NB4 (cell line): ENCODE data around the gene HLA-DQA2.
"Not testable (repeated sequence)": the region's sequence is repeated elsewhere in the genome, so short reads cannot be mapped to it uniquely, and the experiment has no call there.

Experiments used
- DNase-seq: peaks from one replicate; pipeline ENCODE4 v3.0.0; 2010; ENCODE audit warnings: low read depth
- H3K4me3 ChIP-seq: one replicate; pipeline ENCODE4 v1.5.1; 2011; ENCODE audit warnings: mild to moderate bottlenecking, low read depth, low read length, moderate library complexity
- MYC ChIP-seq: IDR thresholded peaks from 2 replicates; pipeline ENCODE4 v1.6.1; 2011; ENCODE audit warnings: low read depth, low read length
- POLR2A ChIP-seq: IDR thresholded peaks from 2 replicates; pipeline ENCODE4 v1.6.1; 2011; ENCODE audit warnings: mild to moderate bottlenecking; ENCODE audit not compliant: insufficient read length; ENCODE audit errors: extremely low read depth
- TF ChIP-seq, protein P1 (sequence below): IDR thresholded peaks from one replicate; pipeline ENCODE4 v1.5.1; 2012; ENCODE audit warnings: low read depth, low read length
- TF ChIP-seq, protein P2 (sequence below): IDR thresholded peaks from 2 replicates; pipeline ENCODE4 v1.6.1; 2011; ENCODE audit warnings: low read depth, low read length

The HLA-DQA2 gene

DNA sequence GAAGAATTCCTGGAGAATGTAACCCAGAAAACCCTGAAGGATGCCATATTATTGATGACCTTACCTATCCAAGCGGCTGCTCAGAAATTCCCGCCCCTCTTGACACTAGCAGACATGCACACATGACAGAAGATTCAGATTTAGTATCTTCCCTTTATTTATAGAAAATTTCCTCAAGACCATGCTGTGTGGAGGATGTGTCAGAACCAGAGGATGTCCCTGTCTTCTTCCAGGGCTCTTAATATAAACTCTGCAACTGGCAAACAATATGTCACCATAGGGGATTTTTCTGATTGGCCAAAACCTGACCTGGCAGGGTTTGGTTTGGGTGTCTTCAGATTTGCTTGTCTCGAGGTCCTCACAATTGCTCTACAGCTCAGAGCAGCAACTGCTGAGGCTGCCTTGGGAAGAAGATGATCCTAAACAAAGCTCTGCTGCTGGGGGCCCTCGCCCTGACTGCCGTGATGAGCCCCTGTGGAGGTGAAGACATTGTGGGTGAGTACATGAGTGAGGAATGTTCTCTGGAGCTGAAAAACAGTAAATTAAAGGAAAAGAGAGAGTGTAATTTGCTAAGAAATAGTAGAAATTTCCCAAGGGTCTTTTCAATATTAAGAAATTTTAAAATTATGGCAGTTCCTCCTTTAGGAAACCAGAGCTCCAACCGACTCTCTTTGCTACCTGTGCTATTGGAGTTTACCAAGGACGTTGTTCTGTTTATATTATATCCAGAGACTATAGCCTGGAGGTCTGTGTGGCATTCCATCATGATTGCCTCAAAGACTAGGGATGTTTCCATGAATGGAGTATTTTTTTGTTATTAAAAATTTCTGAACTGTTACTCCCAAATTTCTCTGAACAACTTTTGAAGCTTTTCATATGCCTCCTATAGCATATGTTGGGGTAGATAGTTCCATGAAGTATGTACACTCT, at the start of gene HLA-DQA2:
Gene HLA-DQA2, plus strand, starts transcription at position 361 of the 930 bp plus-strand sequence. Its CDS starts 53 bp downstream, at position 414.
- no peak for DNase-seq
- TF ChIP-seq, protein P1, sequence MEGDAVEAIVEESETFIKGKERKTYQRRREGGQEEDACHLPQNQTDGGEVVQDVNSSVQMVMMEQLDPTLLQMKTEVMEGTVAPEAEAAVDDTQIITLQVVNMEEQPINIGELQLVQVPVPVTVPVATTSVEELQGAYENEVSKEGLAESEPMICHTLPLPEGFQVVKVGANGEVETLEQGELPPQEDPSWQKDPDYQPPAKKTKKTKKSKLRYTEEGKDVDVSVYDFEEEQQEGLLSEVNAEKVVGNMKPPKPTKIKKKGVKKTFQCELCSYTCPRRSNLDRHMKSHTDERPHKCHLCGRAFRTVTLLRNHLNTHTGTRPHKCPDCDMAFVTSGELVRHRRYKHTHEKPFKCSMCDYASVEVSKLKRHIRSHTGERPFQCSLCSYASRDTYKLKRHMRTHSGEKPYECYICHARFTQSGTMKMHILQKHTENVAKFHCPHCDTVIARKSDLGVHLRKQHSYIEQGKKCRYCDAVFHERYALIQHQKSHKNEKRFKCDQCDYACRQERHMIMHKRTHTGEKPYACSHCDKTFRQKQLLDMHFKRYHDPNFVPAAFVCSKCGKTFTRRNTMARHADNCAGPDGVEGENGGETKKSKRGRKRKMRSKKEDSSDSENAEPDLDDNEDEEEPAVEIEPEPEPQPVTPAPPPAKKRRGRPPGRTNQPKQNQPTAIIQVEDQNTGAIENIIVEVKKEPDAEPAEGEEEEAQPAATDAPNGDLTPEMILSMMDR = no peak
- TF ChIP-seq POLR2A = no peak
- TF ChIP-seq MYC = no peak
- TF ChIP-seq, protein P2, sequence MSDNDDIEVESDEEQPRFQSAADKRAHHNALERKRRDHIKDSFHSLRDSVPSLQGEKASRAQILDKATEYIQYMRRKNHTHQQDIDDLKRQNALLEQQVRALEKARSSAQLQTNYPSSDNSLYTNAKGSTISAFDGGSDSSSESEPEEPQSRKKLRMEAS = no peak

DNA sequence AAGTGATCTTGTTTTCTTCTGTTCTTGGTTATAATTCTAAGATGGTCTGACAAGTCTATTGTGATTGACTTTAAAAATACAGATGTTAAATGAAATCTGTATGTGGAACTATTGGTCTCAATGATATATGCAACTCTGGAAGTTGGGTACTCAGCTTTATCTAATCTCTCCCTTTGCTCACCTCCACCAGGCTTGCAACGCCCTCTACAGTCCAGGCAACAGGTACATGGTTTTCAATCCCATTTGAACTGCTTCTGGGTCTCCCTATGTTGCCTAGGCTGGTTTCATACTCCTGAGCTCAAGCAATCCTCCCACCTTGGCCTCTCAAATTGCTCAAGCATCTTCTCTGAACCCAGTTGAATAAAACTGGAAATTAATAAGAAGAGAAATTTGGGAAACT, 49.2 kb upstream of the HLA-DQA2 start:
- H3K4me3 ChIP-seq = no peak overlapping the region
- no peak for DNase-seq
- TF ChIP-seq MYC = no peak

More for the DNA sequence above, at the start of gene HLA-DQA2:
- H3K4me3 ChIP-seq = no peak within 1 kb of the TSS

DNA sequence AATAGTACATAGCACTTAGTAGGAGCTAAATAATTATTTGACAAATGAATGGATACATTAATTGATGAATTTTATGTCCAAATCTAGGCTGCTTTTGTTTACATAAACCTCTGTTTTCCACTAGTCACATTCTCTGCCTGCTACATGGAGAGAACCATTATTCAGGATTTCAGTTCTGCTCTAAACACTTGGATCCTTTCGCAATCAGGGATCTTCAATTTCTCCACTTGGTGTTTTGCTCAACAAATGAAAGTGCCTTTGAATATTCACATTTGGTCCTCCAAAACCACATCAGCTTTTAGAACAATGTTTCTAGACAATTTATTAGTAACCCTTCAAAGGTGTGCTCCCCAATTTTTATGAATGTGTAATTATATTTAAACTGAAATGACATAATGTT, 44.2 kb upstream of the HLA-DQA2 start:
- no peak for DNase-seq
- no peak for TF ChIP-seq POLR2A
- H3K4me3 ChIP-seq = no peak overlapping the region

DNA sequence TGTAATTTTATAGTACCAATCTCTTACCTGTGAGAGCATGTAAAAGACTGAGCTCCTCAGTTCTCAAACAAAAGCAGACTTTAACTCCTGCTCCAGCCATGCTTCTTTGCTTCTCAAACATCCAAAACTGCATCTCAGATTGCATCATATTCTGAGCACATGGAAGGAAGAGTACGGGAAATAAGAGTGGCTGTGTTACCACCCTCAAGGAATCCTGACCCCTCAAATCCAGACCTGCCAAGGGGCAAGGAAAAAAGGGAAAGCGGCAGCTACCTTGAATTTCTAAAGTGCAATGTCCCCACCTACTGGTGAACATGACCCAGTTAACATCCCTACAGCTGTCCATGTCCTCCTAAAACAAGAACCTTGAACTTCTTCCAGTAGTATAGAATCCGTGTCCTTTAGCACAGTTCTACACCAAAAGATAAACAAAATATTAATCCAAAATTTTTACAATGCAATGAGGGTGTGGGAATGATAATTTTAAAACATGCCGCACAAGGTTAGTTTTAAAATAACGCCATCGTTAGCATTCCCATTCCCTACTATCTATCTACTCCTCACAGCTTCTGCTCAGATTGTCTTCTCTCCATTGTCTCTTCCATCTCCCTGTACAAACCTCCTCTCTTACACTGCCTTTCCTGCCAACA, 40.7 kb upstream of the HLA-DQA2 start:
- DNase-seq = peak; percentile 61
- H3K4me3 ChIP-seq = no peak overlapping the region
- TF ChIP-seq, protein P1 = peak; percentile 51
- TF ChIP-seq MYC = no peak
- TF ChIP-seq POLR2A = no peak

DNA sequence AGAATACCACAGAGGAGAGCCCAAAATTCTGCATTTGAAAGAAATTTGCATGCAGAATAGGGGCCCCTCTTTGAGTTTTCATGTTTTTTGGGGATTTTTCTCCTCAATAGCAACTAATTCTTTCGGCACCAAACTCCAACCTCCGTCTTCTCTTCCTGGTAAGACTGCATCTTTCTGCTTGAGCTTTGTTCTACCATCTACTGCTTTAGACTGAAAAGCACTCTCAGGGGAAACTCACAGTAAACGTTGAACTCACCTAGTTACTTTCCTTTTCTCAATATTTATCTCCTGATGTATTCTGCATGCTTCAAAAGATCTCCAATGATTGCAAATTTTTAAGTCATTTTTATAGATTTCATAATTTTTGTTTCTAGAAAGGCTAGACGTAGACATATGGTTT, 37.8 kb upstream of the HLA-DQA2 start:
- TF ChIP-seq, protein P2 = no peak
- no peak for TF ChIP-seq POLR2A
- no peak for TF ChIP-seq MYC
- TF ChIP-seq, protein P1 = no peak
- no peak overlapping the region for H3K4me3 ChIP-seq
- DNase-seq = no peak

DNA sequence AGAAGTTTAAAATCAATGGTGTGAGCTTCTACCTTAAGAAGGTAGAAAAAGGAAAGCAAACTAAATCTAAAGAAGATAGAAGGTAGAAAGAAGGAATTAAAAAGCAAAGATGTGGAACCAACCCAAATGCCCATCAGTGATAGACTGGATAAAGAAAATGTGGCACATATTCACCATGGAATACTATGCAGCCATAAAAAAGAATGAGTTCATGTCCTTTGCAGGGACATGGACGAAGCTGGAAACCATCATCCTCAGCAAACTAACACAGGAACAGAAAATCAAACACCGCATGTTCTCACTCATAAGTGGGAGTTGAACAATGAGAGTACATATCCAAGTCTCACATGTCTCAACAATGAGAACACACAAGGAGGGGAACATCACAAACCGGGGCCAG, 36.0 kb upstream of the HLA-DQA2 start:
- not testable (repeated sequence) for DNase-seq, H3K4me3 ChIP-seq

DNA sequence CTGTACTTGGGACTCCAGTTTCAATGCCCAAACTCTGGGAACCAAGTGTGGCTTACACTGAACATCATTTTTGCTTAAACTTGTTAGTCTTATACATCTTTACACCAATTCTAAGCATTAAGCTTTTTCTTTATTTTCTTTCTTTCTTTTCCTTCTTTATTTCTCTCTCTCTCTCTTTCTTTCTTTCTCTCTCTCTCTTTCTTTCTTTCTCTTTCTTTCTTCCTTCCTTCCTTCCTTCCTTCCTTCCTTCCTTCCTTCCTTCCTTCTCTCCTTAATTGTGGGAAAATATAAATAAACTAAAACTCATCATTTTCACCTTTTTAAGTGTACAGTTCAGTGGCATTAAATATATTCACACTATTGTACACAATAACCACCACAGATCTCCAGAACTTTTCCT, 31.6 kb upstream of the HLA-DQA2 start:
- TF ChIP-seq, protein P1 = no peak
- TF ChIP-seq, protein P2 = no peak
- no peak for TF ChIP-seq POLR2A
- no peak for TF ChIP-seq MYC
- DNase-seq = no peak
- no peak overlapping the region for H3K4me3 ChIP-seq
